ENCODE data around the gene KRT5. TPM values are rescaled to one million over a fixed set of nuclear protein-coding genes. Genes with fewer than 3 reads are reported as not detected.

Gene KRT5
- total RNA-seq, 2 experiments from 2014 or later = 0.91 TPM; not detected in 1

DNA sequence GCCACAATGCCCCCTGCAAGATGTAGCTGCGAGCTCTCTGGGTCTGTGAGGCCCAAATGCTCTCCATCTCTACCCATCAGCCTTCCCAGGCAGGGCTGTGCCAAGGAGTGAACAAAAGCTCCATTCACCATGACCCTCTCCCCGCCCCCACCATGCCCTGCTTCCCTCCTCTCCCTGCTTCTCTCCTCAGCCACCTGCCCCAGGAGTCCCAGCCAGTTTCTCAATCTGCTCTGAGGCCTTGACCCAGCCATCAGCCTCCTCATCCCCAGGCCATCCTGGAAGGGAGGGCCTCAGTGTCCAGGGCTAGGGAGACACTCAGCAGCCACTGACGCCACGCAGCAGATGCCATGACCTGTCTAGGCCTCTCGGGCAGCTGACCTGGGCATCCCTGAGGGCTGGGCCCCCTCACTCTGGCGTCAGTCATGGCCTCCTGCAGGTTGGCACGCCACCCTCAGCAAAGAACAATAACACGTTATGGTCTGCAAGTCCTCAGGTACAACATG is 8.5 kb upstream of the KRT5 start:
- Histone ChIP-seq H3K4me2 (ENCODE audit: low read length) (no peak overlapping the region), H3K36me3 (ENCODE audit: insufficient read depth, low read length) (no peaks in the 10 kb centered on the region), H3K9me2 (ENCODE audit: insufficient read depth, low read length) (no peaks in the 10 kb centered on the region), H3K4me3 (ENCODE audit: low read depth, low read length, poor library complexity, severe bottlenecking) (no peak overlapping the region), H3K27ac (ENCODE audit: low read depth, low read length, poor library complexity, severe bottlenecking) (no peak overlapping the region), H3K4me1 (ENCODE audit: insufficient read depth, low read length, poor library complexity, severe bottlenecking) (no peaks in the 10 kb centered on the region), H4K20me1 (ENCODE audit: insufficient read depth, low read length) (no peaks in the 10 kb centered on the region), H3K9me3 (ENCODE audit: low read length) (no peaks in the 10 kb centered on the region), H3K79me2 (ENCODE audit: insufficient read depth, low read depth, low read length) (no peaks in the 10 kb centered on the region), H2AFZ (ENCODE audit: low read length) (no peak overlapping the region)
- TF ChIP-seq CTCF (conservative IDR thresholded peaks at IDR 0.05; ENCODE audit: low read length) (no peak), EZH2phosphoT487 (IDR thresholded peaks at IDR 0.05; ENCODE audit: borderline replicate concordance, low read depth, low read length) (no peak)
- intact Hi-C loops (cut with micrococcal nuclease; ENCODE audit: unreplicated experiment) = no loop called here
- POLR2A ChIA-PET = no interaction called here
- CTCF ChIA-PET (ENCODE audit: unreplicated experiment) = no interaction called here
- no peak for DNase-seq (ENCODE audit: low spot score)
- BruUV-seq (replicated peaks) = no TSS peak

- POLR2A ChIA-PET = no interaction called here
- DNase-seq (ENCODE audit: low spot score) = no peak
- no peaks in the 10 kb centered on the region for H3K9me2 ChIP-seq (ENCODE audit: insufficient read depth, low read length)
Observed at GRCh38 chr12:52527121-52527800, 7.1 kb upstream of the KRT5 start.

More at GRCh38 chr12:52527121-52527800, 7.1 kb upstream of the KRT5 start:
- CTCF ChIA-PET (ENCODE audit: unreplicated experiment) = interaction anchor here (0.7 kb wide), 1 partner anchor 51 kb away, joined by 3 read pairs; no protein-coding TSS in a partner anchor
- intact Hi-C loops (cut with micrococcal nuclease; ENCODE audit: unreplicated experiment) = no loop called here
- no peaks in the 10 kb centered on the region for H3K4me1 ChIP-seq (ENCODE audit: insufficient read depth, low read length, poor library complexity, severe bottlenecking)
- H4K20me1 ChIP-seq (ENCODE audit: insufficient read depth, low read length) = no peaks in the 10 kb centered on the region
- no peak overlapping the region for H2AFZ ChIP-seq (ENCODE audit: low read length)
- no TSS peak for BruUV-seq (replicated peaks)
- TF ChIP-seq CTCF (conservative IDR thresholded peaks at IDR 0.05; ENCODE audit: low read length) = no peak
- TF ChIP-seq EZH2phosphoT487 (IDR thresholded peaks at IDR 0.05; ENCODE audit: borderline replicate concordance, low read depth, low read length) = no peak
- no peaks in the 10 kb centered on the region for H3K79me2 ChIP-seq (ENCODE audit: insufficient read depth, low read depth, low read length)
- H3K9me3 ChIP-seq (ENCODE audit: low read length) = no peaks in the 10 kb centered on the region
- H3K4me2 ChIP-seq (ENCODE audit: low read length) = no peak overlapping the region
- no peak overlapping the region for H3K27ac ChIP-seq (ENCODE audit: low read depth, low read length, poor library complexity, severe bottlenecking)
- H3K36me3 ChIP-seq (ENCODE audit: insufficient read depth, low read length) = no peaks in the 10 kb centered on the region
- no peak overlapping the region for H3K4me3 ChIP-seq (ENCODE audit: low read depth, low read length, poor library complexity, severe bottlenecking)
